T-helper 2 cell (primary cell): Measurements from ENCODE around the gene ENAH.
"Not testable (repeated sequence)": the region's sequence is repeated elsewhere in the genome, so short reads cannot be mapped to it uniquely, and the experiment has no call there.

Experiments used
- DNase-seq, 5 experiments: peaks; one replicate each; pipeline versions ENCODE4 v3.0.0 to v3.0.0-alpha.2; 2012 to 2022

The ENAH gene

DNA sequence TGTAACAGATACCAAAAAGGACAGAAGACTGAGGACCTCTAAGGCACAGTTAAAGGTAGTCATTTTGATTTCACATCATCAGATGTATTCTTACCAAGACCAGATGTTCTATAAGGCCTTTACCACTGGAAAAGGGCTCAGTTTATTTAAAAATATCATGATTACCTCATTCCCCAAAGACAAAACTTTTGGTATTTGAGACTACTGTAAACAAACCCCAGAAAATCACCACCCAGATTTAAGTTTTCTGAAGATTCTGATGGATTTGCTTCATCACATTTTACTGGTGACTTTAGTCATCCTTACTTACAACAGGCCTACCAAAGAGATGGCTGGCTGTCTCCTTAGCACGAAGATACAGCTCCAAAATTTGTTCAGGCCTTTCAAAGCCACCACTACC is 8.3 kb downstream of the ENAH start:
- no peak for DNase-seq

DNA sequence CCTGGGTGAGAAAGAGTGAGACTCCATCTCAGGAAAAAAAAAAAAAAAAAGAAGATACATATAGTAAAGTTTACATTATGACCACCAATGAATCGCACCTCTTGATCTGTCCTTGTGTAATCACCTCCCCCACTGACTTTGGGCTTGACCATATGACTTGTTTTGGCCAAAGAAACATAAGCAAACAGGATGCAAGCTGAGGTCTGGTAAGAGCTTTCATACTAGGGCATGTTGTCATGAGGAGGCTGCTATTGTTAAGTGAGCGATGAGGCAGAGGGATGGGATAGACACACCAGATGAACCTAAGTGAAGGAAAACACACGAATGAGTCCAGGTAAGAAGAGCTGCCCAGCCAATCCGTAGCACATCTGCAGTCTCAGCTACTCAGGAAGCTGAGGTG is 10.7 kb downstream of the ENAH start:
- DNase-seq, result no peak

DNA sequence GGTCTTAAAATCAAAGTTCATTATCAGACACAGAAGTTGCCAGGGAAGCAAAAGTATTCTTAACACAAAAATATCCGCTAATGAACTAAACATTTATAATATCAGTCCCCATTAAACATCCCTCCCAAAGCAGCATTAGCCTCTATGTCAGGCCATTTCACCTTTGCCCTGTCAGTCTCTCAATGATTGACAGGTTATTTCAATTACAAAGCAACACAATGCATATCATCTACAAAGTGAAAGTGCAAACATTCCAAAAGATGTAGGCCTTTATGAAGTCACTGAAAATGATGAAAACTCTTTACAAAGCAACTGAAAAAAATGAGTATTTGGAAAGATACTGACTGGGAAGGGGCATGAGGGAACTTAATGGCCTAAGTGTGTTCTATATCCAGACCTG is 14.1 kb downstream of the ENAH start:
- no peak for DNase-seq

DNA sequence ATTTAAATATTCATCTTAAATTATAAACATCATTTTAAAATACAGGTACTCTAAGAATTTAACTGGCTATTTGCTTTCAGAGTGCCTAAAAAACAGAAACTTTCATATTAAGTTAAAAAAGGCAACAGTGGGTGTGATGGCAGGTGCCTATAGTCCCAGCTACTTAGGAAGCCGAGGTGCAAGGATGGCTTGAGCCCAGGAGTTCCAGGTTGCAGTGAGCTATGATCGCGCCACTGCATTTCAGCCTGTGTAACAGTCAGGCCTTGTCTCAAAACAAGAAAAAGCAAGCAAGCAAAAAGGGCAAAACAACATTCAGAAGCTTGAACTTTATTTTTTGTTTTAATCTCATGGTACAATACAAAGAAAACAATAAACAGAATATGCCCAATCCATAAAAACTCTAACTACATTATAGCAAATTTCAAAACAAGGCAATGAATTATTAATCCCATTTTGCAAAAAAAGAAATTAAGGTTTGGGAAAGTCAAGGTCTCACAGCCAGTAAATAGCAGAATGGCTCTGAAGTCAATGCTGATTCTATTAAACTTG is 15.2 kb downstream of the ENAH start:
- no peak for DNase-seq

DNA sequence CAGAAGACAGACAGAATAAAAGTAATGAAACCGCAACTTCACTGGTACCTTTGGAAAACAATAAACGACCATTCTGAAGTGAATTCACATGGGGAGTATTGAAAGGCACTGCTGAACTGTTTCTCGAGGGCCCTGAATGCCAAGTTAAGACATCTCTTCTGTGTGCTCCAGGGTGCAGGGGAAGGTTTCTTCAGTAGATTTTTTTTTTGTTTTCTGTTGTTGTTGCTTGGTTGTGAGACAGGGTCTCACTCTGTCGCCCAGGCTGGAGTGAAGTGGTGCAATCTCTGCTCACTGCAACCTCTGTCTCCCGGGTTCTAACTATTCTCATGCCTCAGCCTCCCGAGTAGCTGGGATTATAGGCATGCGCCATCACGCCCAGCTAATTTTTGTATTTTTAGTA is 15.9 kb downstream of the ENAH start:
- DNase-seq, result not testable (repeated sequence)

DNA sequence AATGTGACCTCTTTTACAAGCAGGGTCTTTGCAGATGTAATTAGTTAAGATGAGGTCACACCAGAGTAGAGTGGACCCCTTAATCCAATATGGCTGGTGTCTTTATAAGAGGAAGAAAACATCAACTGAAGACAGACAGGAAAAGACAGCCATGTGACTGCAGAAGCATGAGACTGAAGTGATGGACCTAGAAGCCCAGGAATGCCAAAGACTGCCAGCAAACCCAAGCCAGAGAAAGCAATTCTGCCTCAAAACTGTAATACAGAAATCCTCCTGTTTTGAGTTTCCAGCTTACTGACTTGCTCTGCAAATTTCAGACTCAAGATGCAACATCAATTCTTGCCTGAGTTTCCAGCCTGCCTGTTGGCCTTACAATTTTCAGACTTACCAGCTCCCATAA is 17.3 kb downstream of the ENAH start:
- no peak for DNase-seq

DNA sequence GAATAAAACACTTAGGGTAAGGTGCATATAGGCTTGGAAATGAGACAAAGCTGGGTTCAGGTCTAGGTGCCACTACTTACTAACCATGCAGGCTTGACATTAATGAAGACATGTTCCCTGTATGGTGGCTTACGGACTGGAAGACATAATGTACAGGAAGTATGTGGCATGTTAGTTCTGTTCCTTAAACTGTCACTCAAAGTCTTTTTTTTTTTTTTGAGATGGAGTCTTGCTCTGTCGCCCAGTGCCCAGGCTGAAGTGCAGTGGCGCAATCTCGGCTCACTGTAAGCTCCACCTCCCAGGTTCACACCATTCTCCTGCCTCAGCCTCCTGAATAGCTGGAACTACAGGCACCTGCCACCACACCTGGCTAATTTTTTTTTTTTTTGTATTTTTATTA is 20.1 kb downstream of the ENAH start:
- not testable (repeated sequence) for DNase-seq

DNA sequence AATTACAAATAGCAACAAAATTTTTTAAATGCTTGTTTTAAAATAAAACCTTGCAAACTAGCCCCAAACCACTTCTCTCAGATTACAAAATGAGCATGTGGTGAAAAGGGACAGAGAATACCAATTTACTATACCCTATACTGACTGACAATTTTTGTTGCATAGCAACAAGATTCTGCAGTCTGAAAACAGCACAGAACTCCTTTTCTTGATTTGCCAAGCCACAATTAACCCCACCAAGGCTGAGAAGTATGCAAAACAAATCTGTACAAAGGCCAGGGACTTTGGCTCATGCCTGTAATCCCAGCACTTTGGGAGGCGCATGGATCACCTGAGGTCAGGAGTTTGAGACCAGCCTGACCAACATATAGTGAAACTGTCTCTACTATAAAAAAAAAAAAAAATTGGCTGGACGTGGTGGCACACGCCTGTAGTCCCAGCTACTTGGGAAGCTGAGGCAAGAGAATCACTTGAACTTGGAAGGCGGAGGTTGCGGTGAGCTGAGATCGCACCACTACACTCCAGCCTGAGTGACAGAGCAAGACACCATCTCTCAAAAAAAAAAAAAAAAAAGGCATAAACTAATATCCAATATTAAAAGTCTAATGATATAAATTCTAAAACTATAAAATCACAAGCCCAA is 21.8 kb downstream of the ENAH start:
- no peak for DNase-seq

DNA sequence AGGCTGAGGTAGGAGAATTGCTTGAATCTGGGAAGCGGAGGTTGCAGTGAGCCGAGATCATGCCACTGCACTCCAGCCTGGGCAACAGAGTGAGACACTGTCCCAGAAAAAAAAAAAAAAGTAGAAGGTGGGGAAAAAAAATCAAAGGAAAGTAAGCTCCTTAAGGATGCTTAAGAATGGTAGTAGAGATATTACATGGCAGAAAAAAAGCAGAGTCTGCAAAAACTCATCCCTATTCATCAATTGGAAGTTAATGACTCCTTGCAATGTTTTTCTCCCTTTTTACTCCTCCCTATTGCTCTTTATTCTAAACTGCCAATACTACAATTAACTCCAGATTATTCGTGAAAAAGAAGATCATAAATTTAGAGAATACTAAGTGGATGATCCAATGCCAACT is 23.4 kb downstream of the ENAH start:
- no peak for DNase-seq

DNA sequence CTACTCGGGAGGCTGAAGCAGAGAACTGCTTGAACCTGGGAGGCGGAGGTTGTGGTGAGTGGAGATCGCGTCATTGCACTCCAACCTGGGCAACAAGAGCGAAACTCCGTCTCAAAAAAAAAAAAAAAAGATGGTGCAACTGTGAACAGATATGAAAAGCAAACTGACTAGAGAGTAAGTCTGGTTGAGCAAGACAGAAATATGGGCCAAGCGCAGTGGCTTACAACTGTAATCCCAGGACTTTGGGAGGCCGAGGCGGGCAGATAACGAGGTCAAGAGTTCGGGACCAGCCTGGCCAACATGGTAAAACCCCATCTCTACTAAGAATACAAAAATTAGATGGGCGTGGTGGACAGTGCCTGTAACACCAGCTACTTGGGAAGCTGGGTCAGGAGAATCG is 24.1 kb downstream of the ENAH start:
- DNase-seq, result not testable (repeated sequence)

DNA sequence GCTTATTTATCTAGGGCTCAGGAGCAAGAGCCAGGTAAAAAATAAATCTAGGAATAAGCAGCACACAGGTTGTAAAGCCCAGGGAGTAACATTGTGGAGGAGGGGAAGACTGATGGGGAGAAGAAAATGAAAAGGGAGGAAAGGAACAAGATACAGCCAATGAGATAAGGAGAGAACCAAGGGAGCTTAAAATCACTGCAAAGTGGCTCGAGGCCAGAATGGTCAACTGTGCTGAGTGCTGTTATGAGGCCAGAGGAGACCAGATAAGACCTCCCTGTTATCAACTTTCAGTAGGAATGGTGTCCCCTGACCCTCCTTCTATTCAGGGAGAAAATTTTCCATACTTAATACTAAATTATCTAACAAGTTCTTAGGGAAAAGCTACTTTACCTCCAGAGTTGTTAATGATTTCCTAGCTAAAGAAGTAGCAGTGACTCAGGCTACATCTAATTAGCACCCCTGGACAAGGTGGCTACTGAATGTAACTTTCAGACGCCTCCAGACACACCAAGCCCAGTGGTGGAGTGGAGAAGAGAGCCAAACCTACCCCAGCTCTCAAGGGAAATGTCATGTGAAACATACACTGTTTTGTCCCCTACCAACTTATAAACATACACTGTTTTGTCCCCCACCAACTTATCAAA is 25.5 kb downstream of the ENAH start:
- DNase-seq, result no peak

DNA sequence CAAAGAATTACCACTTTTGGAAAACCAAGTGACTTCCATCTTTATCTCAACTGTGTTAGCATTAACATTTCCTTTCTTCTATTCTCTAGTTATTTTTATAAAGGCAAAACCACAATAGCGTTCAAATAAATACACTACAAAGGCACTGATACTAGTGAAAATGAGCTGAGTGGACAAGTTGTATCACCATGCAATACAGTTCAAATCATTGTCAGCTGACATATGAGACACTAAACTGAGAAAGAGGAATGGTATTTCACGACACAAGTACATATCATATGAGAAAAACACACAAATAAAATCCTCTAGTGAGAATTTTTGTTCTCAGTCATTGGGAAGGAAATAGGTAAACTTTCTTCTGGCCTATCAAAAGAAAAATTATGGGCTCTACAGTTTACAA is 26.2 kb downstream of the ENAH start:
- no peak for DNase-seq

DNA sequence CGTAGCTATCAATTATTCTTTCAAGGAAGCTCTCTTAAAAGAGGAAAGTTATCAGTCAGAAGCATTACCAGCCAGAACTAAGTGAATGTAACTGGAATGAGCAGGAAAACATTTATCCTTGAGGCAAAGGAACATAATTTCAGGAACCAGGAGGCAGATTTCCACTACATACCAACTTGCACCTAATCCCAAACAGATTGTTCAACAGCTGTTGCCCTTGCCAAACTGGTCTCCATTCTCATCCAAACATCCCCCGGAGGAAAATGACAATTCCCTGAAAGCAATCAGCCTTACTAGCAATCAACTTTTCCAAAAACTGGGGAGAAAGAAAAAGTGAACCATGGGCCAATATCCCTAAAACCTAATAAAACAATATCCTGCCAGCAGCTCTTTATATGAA is 35.0 kb downstream of the ENAH start:
- DNase-seq, result no peak

DNA sequence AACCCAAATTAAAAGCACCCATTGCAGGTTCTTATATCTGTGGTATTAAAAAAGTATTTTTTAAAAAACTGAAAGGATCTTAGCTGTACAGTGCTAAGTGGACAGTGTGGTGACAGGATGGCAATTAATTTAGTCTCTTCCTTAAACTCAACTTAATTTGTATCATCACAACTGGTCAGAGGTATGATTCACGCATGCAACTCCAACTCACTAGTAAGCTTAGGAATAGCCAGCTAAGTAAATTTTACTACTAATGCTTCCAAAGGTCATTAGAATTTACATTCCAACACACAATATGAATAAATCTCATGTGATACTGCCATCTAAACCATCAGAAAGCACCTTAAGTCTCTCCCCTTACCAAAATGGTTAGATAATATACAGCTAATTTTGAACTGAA is 35.4 kb downstream of the ENAH start:
- no peak for DNase-seq

DNA sequence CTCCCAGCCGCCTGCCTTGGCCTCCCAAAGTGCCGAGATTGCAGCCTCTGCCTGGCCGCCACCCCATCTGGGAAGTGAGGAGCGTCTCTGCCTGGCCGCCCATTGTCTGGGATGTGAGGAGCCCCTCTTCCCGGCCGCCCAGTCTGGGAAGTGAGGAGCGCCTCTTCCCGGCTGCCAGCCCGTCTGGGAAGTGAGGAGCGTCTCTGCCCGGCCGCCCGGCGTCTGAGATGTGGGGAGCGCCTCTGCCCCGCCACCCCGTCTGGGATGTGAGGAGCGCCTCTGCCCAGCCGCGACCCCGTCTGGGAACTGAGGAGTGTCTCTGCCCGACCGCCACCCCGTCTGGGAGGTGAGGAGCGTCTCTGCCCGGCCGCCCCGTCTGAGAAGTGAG is 37.5 kb downstream of the ENAH start:
- not testable (repeated sequence) for DNase-seq

DNA sequence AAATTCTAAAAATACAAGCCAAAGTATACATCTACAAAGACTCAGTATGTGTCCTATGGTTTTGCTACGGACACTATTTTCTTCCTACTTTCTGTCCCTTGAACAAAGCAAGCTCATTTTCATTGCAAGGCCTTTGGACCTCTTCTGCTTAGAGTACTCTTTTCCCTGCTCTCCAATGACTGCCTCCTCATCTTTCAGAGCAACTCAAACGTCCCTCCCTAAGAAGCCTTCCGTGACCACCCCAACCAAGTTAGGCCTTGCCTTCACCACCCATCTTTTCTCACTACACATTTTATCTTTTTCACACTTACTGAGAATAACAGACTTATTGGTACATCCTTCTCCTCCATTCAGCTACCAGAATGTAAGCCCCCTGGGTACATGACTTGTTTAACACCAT is 39.9 kb downstream of the ENAH start:
- DNase-seq, result no peak

DNA sequence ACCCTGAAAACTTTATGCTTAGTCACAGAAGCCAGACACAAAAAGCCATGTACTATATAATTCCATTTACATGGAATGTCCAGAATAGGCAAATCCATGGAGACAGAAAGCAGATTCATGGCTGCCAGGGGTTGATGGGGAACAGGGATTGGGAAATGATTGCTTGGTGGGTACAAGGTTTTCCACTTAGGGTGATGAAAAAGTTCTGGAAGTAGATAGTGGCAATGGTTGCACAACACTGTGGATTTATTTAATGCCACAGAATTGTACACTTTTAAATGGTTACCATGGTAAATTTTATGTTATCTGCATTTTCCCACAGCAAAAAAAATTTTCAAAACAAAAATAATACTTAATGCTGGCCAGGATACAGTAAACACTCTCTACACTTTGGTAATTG is 40.6 kb downstream of the ENAH start:
- no peak for DNase-seq

DNA sequence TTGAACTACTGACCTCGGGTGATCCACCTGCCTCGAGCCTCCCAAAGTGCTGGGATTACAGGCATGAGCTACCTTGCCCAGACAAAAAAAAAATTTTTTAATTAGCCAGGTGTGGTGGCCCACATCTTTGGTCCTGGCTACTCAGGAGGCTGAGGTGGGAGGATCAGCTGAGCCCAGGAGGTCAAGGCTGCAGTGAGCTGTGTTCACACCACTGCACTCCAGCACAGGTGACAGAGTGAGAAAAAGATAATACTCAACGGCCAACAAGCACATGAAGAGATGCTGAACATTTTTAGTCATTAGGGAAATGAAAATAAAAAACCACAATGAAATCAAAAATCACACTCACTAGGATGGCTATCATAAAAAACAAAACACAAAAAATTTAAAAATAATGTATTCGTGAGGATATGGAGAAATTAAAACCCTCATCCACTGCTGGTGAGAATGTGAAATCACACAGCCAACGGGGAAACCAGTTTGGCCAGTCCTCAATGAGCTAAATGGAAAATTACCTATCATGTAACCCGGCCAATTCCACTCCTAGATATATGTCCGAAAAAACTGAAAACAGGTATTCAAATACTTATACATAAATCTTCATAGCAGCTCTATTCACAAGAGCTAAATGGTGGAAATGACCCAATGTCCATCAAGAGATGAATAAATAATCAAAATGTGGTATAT is 41.2 kb downstream of the ENAH start:
- DNase-seq, result no peak

DNA sequence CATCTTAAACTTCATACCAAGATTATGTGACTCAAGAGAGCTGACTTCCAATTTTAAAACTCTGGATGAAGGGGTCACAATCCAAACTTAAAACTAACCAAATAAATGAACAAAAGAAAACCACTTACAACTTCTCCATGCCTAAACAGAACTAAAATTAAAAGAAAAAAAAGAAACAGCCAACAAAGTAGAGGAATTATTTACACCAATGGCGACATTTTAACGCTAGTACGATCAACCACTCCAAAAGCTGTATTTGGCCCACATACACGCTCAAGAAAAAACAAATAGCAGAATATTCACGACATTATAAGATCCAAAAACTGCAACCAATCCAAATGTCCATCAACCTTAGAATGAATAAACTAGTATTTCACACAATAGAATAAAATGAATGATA is 42.4 kb downstream of the ENAH start:
- no peak for DNase-seq

DNA sequence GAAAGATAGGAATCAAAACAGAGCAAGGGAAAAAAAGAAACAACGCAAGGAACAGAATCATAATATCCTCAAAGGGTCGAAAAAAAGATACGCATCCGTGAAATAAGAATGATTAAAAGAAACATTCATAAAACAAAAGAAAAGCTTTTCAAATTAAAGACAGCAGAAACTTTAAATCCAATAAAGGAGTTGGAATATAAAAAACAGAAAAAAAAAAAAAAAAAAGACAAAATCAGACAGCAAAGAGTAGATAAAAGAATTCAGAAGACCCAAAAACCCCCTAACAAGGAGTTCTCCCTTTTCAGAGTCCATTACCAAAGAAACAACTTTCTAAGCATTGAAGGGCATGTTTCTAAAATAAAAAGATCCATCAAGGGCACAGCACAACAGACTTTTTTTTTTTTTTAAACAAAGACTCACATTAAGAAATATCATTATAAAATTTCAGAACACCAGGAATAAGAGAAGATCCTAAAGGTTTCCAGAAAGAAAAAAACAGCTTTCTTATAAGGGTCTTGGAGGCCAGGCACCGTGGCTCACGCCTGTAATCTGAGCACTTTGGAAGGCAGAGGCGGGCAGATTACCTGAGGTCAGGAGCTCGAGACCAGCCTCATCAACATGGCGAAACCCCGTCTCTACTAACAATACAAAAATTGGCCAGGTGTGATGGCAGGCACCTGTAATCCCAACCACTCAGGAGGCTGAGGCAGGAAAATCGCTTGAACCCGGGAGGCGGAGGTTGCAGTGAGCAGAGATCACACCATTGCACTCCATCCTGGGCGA is 44.7 kb downstream of the ENAH start:
- no peak for DNase-seq

DNA sequence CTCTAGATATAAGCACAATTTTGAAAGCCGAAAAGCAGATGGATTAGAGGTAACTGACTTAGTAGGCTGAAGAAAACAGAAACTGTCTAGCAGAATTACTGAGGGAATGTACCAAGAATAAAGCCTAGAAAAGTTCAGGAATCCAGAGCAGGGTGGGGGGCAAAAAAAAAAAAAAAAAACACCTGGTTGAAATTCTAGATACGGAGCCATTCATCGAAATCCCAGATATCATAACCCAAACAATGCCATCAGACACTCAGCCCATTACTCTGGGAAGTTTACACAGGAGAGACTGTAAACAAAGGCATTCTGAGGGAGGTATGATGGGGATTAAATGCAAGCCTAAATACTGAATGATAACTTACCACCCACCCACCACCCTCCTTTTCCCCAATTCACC is 45.6 kb downstream of the ENAH start:
- DNase-seq, result no peak

DNA sequence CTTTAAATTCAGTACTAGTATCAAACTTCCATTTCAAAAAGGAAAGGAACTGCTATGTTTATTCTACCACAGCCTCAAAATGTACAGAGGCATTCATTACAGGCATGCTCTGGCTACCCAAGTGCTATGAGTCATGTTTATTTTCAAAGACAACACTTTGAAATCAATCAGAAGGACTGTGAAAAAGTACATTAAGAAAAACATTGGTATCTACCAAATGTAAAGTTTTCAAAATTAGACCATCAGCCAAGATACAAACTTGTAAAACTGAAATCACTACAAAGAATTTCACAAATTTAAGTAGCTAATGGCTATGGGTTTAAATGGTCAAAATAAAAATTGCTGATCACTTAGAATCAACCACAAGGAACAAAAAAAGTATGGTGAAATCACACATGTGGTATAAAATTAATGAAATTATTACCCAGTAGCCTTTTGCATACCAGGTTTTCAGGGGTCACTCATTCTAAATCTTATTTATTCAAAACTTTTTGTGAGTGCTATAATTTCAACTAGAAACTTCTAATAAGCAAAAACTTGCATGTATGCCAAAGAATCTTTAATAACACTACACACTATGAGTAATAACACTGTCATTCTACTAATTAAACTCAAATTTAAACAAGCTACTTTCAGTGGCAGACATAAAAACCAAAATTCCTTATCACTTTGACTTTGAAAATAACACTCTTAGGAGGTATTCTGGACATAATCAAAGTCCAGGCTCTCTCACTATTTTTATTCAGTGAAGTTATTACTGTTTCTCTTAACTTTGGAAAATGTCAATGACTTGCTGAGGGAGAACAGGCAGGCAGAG is 49.2 kb downstream of the ENAH start:
- no peak for DNase-seq
